A673 (cell line): ENCODE measurements around the gene SIRT6. TPM values are rescaled to one million over a fixed set of nuclear protein-coding genes. Genes with fewer than 3 reads are reported as not detected.
"Not testable (repeated sequence)": the region's sequence is repeated elsewhere in the genome, so short reads cannot be mapped to it uniquely, and the experiment has no call there.

Source experiments
- BruUV-seq: library from RNA; stranded (reverse); fragments of 400-500 nt; replicated peaks from 2 replicates; lab custom pipeline; 2021; lab: Mats Ljungman, UMichigan
- CTCF ChIA-PET: fragments of 300-600 bp; sonication (Branson Sonifier 250); formaldehyde crosslinking; loops from one replicate; lab custom pipeline; 2022; ENCODE audit warnings: antibody characterized with exemption; lab: Charles Lee
- POLR2A ChIA-PET: fragments of 300-600 bp; sonication (Branson Sonifier 250); formaldehyde crosslinking; loops from one replicate; lab custom pipeline; 2022; ENCODE audit warnings: antibody characterized with exemption; ENCODE audit not compliant: low non-redundant PET; lab: Charles Lee
- DNase-seq: peaks from one replicate; pipeline ENCODE4 v3.0.0-alpha.2; 2015; ENCODE audit warnings: low spot score
- H3K27ac ChIP-seq: fragments of 200-600 bp; sonication (generic); 2 replicates; pipeline ENCODE4 v1.5.1; 2016; ENCODE audit warnings: mixed run types, low read depth, mild to moderate bottlenecking, mixed read lengths, antibody characterized with exemption, low read length; ENCODE audit not compliant: poor library complexity, severe bottlenecking
- H3K27me3 ChIP-seq: fragments of 200-600 bp; sonication (generic); replicated peaks from 2 replicates; pipeline ENCODE4 v1.6.1; 2017; ENCODE audit warnings: mixed run types, low read depth, mild to moderate bottlenecking, mixed read lengths, antibody characterized with exemption, low read length; ENCODE audit not compliant: insufficient read depth, poor library complexity
- H3K36me3 ChIP-seq: fragments of 200-600 bp; sonication (generic); 2 replicates; pipeline ENCODE4 v1.6.1; 2016; ENCODE audit warnings: mixed run types, mild to moderate bottlenecking, mixed read lengths, antibody characterized with exemption, low read length; ENCODE audit not compliant: insufficient read depth, poor library complexity, severe bottlenecking
- H3K4me1 ChIP-seq: fragments of 200-600 bp; sonication (generic); 2 replicates; pipeline ENCODE4 v1.6.1; 2017; ENCODE audit warnings: mixed run types, mild to moderate bottlenecking, mixed read lengths, antibody characterized with exemption, low read length; ENCODE audit not compliant: insufficient read depth, poor library complexity, severe bottlenecking
- H3K4me3 ChIP-seq: fragments of 200-600 bp; sonication (generic); 2 replicates; pipeline ENCODE4 v1.5.1; 2016; ENCODE audit warnings: low read depth, mixed run types, mild to moderate bottlenecking, mixed read lengths, low read length; ENCODE audit not compliant: poor library complexity, severe bottlenecking
- H3K9me3 ChIP-seq: fragments of 200-600 bp; sonication (generic); 2 replicates; pipeline ENCODE4 v1.6.1; 2016; ENCODE audit warnings: mixed run types, low read depth, mild to moderate bottlenecking, mixed read lengths, antibody characterized with exemption, low read length; ENCODE audit not compliant: poor library complexity, severe bottlenecking
- EZH2 ChIP-seq: fragments of 200-600 bp; sonication (generic); IDR thresholded peaks from 2 replicates; pipeline ENCODE4 v1.6.1; 2017; ENCODE audit warnings: borderline replicate concordance, low read depth, mild to moderate bottlenecking, mixed read lengths, antibody characterized with exemption, low read length; ENCODE audit not compliant: poor library complexity, severe bottlenecking
- intact Hi-C: fragments of 100-400 bp; cut with micrococcal nuclease; formaldehyde crosslinking; loops from one replicate; pipeline ENCODE4 v1.10.0; 2022; ENCODE audit not compliant: unreplicated experiment
- total RNA-seq: library from RNA; stranded (reverse); gene quantifications from 2 replicates; pipeline ENCODE4 v1.2.3, GENCODE V29; 2021
- TF ChIP-seq, protein P1 (sequence below): fragments of 300-800, 200-600 bp; sonication (generic); conservative IDR thresholded peaks from 2 replicates; pipeline ENCODE4 v1.5.1; 2017; ENCODE audit warnings: low read depth, mild to moderate bottlenecking, antibody characterized with exemption, low read length, moderate library complexity, mixed read lengths

The SIRT6 gene
- total RNA-seq, 1 experiment from 2014 or later, result 36.3 TPM

DNA sequence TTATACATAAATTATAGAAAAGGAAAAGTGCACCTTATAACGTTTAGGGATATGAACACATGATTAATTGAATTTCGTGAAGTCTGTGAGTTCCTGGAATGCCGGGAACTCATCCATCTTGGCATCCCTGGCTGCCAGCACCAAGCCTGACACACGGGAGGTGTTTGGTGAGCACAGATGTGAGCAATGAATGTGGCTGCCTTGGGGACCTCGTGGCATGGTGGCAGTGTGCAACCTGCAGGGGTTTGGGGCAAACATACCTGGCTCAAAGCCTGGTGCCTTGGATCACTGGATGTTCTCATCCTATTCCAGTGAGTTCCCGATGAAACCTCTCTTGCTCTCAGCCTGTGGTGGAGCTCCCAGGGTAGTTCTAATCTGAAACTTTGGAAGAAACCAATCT is 48.0 kb downstream of the SIRT6 start:
- intact Hi-C loops, result no loop called here
- CTCF ChIA-PET, result no interaction called here

DNA sequence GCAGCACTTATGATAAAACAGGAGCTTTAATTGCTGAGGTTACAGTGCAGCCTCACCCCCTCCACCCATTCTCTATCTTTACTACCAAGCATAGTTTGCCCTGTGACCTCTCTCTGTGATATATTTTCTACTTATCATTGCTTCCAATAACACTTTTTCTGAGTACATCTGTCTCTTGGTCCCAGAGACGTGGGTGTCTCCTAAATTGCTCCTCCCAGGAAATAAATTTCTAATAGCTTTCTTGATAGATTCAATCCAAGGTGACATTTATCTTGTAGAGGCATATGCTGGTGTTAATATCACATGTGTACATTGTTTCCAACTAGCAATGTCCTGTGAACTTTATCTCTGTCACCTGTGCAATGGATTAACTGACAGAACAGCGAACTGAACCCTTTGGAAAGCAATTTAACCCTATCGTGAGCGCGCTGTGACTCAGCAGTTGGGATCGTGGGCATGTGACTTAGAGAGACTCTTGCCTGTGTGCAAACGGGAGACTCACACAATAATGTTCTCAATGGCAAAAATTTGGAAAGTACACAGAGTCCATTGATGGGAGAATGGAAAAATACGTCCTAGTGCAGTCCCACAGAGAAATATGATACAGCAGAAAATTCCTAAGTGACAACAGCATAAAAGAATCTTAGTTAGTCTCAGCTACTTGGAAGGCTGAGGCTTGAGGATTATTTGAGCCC is 51.5 kb downstream of the SIRT6 start:
- no TSS peak for BruUV-seq
- H3K9me3 ChIP-seq, result no peaks in the 10 kb centered on the region
- no peak for TF ChIP-seq EZH2
- TF ChIP-seq, protein P1, sequence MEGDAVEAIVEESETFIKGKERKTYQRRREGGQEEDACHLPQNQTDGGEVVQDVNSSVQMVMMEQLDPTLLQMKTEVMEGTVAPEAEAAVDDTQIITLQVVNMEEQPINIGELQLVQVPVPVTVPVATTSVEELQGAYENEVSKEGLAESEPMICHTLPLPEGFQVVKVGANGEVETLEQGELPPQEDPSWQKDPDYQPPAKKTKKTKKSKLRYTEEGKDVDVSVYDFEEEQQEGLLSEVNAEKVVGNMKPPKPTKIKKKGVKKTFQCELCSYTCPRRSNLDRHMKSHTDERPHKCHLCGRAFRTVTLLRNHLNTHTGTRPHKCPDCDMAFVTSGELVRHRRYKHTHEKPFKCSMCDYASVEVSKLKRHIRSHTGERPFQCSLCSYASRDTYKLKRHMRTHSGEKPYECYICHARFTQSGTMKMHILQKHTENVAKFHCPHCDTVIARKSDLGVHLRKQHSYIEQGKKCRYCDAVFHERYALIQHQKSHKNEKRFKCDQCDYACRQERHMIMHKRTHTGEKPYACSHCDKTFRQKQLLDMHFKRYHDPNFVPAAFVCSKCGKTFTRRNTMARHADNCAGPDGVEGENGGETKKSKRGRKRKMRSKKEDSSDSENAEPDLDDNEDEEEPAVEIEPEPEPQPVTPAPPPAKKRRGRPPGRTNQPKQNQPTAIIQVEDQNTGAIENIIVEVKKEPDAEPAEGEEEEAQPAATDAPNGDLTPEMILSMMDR, result no peak
- DNase-seq, result peak; percentile 56
- peaks cover 7% of the 10 kb centered on the region for H3K4me1 ChIP-seq
- intact Hi-C loops, result no loop called here
- no peak overlapping the region for H3K4me3 ChIP-seq
- peak overlapping the region; percentile 9 for H3K27ac ChIP-seq
- no peaks in the 10 kb centered on the region for H3K36me3 ChIP-seq
- ChIA-PET CTCF (interaction anchor here (1.8 kb wide), 1 partner anchor 9 kb away, joined by 15 read pairs; no protein-coding TSS in a partner anchor), POLR2A (interaction anchor here (0.6 to 0.7 kb wide), 3 partner anchors 37 to 504 kb away, joined by 3 to 4 read pairs (median 4); no protein-coding TSS in a partner anchor)
- no peaks in the 10 kb centered on the region for H3K27me3 ChIP-seq

More for the DNA sequence above, 48.0 kb downstream of the SIRT6 start:
- no TSS peak for BruUV-seq
- no peak for DNase-seq
- TF ChIP-seq, protein P1, result no peak
- no peak for TF ChIP-seq EZH2
- no peak overlapping the region for H3K4me3 ChIP-seq
- H3K27ac ChIP-seq, result no peak overlapping the region
- POLR2A ChIA-PET, result no interaction called here
- no peaks in the 10 kb centered on the region for H3K9me3 ChIP-seq
- no peaks in the 10 kb centered on the region for H3K36me3 ChIP-seq
- H3K4me1 ChIP-seq, result peaks cover 7% of the 10 kb centered on the region
- no peaks in the 10 kb centered on the region for H3K27me3 ChIP-seq

DNA sequence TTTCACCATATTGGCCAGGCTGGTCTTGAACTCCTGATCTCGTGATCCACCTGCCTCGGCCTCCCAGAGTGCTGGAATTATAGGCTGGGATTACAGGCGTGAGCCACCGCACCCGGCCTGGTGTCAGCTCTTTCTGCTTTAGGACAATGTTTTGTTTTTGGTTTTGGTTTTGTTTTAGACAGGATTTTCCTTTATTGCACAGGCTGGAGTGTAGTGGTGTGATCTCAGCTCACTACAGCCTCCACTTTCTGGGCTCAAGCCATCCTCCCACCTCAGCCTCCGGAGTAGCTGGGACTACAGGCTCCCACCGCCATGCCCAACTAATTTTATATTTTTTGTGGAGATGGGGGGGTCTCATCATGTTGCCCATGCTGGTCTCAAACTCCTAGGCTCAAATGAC is 53.3 kb downstream of the SIRT6 start:
- intact Hi-C loops, BruUV-seq, H3K9me3 ChIP-seq, H3K27ac ChIP-seq, H3K27me3 ChIP-seq, H3K4me3 ChIP-seq, CTCF ChIA-PET, POLR2A ChIA-PET, H3K36me3 ChIP-seq, DNase-seq: not testable (repeated sequence)
- peaks cover 11% of the 10 kb centered on the region for H3K4me1 ChIP-seq

DNA sequence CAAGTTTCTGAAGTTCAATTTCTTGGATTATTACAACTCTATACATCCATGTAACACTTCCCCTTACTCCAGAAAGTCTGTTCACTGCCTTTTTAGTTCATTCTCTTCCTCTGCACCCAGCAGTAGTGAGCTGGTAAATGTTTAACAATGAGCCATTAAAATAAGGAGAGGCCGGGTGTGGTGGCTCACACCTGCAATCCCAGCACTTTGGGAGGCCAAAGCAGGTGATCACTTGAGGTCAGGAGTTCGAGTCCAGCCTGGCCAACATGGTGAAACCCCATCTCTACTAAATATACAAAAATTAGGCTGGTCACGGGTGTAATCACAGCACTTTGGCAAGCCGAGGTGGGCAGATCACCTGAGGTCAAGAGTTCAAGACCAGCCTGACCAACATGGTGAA is 55.0 kb downstream of the SIRT6 start:
- intact Hi-C loops, DNase-seq, H3K27ac ChIP-seq, POLR2A ChIA-PET, H3K9me3 ChIP-seq, CTCF ChIA-PET, H3K27me3 ChIP-seq, H3K4me3 ChIP-seq, H3K36me3 ChIP-seq, BruUV-seq: not testable (repeated sequence)
- H3K4me1 ChIP-seq, result peaks cover 14% of the 10 kb centered on the region
